Upper lobe of right lung (tissue), 1 donor: ENCODE data around the gene SLCO3A1. TPM values are rescaled to one million over a fixed set of nuclear protein-coding genes. Genes with fewer than 3 reads are reported as not detected.

Source experiments
- ATAC-seq: fragments of 200-7000 bp; cut with Tn5 transposase; one replicate; pipeline ENCODE4 v1.9.1; 2020; ENCODE audit warnings: mild to moderate bottlenecking, moderate library complexity
- DNase-seq: peaks from one replicate; pipeline ENCODE4 v3.0.0-alpha.2; 2020
- H3K27ac ChIP-seq: fragments of 200-600 bp; one replicate; pipeline ENCODE4 v1.8.0; 2022
- H3K27me3 ChIP-seq: fragments of 200-600 bp; one replicate; pipeline ENCODE4 v1.8.0; 2022; ENCODE audit warnings: mild to moderate bottlenecking
- H3K36me3 ChIP-seq: fragments of 200-600 bp; one replicate; pipeline ENCODE4 v1.8.0; 2022
- H3K4me1 ChIP-seq: fragments of 200-600 bp; one replicate; pipeline ENCODE4 v1.8.0; 2022
- H3K4me3 ChIP-seq: fragments of 200-600 bp; one replicate; pipeline ENCODE4 v1.8.0; 2022; ENCODE audit warnings: mild to moderate bottlenecking
- H3K9me3 ChIP-seq: fragments of 200-600 bp; one replicate; pipeline ENCODE4 v1.8.0; 2022
- CTCF ChIP-seq: fragments of 200-600 bp; IDR thresholded peaks from one replicate; pipeline ENCODE4 v1.8.0; 2022; ENCODE audit warnings: antibody characterized with exemption
- intact Hi-C: fragments of 100-400 bp; cut with DNase I; formaldehyde crosslinking; loops from one replicate; pipeline ENCODE4 v1.11.0; 2022
- total RNA-seq: library from RNA; stranded (reverse); fragmentation: NEBNext Ultra II Directional; extraction: Animal tissue kit (Norgen Biotek cat#: 25700); gene quantifications from one replicate; pipeline ENCODE4 v1.2.1, GENCODE V29; 2021
- donor health status: DM: no; HTN: yes; CAD: no; lungs with severe emphysema.

The SLCO3A1 gene
- total RNA-seq, 1 donor from 2014 or later: 50.6 TPM

GRCh38 chr15:91844928-91845327, 8.6 kb upstream of the SLCO3A1 start:
- Histone ChIP-seq H3K4me1 (no peaks in the 10 kb centered on the region), H3K27me3 (no peaks in the 10 kb centered on the region), H3K36me3 (no peaks in the 10 kb centered on the region), H3K27ac (no peak overlapping the region), H3K9me3 (no peaks in the 10 kb centered on the region), H3K4me3 (no peak overlapping the region)
- DNase-seq (no peak), ATAC-seq (no peak)
- no peak for TF ChIP-seq CTCF
- intact Hi-C loops: no loop called here

GRCh38 chr15:91845720-91846119, 7.8 kb upstream of the SLCO3A1 start:
- H3K27ac ChIP-seq: no peak overlapping the region
- H3K27me3 ChIP-seq: no peaks in the 10 kb centered on the region
- no peaks in the 10 kb centered on the region for H3K4me1 ChIP-seq
- TF ChIP-seq CTCF: no peak
- H3K9me3 ChIP-seq: no peaks in the 10 kb centered on the region
- ATAC-seq (no peak), DNase-seq (no peak)
- intact Hi-C loops: no loop called here
- H3K4me3 ChIP-seq: no peak overlapping the region
- no peaks in the 10 kb centered on the region for H3K36me3 ChIP-seq

GRCh38 chr15:91849180-91849579, 4.3 kb upstream of the SLCO3A1 start:
- no peak overlapping the region for H3K27ac ChIP-seq
- TF ChIP-seq CTCF: no peak
- intact Hi-C loops: no loop called here
- no peaks in the 10 kb centered on the region for H3K36me3 ChIP-seq
- DNase-seq (no peak), ATAC-seq (no peak)
- H3K4me1 ChIP-seq: peaks cover 14% of the 10 kb centered on the region
- no peak overlapping the region for H3K4me3 ChIP-seq
- no peaks in the 10 kb centered on the region for H3K9me3 ChIP-seq
- H3K27me3 ChIP-seq: no peaks in the 10 kb centered on the region

GRCh38 chr15:91849749-91850161, 3.8 kb upstream of the SLCO3A1 start:
- peak; percentile 58 for TF ChIP-seq CTCF
- peaks cover 19% of the 10 kb centered on the region for H3K4me1 ChIP-seq

GRCh38 chr15:91852741-91853510, 582 bp upstream of the SLCO3A1 start:
- peak; percentile 65 for TF ChIP-seq CTCF
- no peaks in the 10 kb centered on the region for H3K27me3 ChIP-seq
- ATAC-seq (peak; percentile 87), DNase-seq (peak; percentile 91)
- H3K4me1 ChIP-seq: peaks cover 49% of the 10 kb centered on the region
- no peaks in the 10 kb centered on the region for H3K36me3 ChIP-seq
- intact Hi-C loops: loop anchor here (5.0 kb wide), 1 partner anchor 224 kb away; no protein-coding TSS in a partner anchor
- no peaks in the 10 kb centered on the region for H3K9me3 ChIP-seq
- H3K27ac ChIP-seq: peak overlapping the region; percentile 88
- peak overlapping the region; percentile 77 for H3K4me3 ChIP-seq

More at GRCh38 chr15:91849749-91850161, 3.8 kb upstream of the SLCO3A1 start:
- no peaks in the 10 kb centered on the region for H3K36me3 ChIP-seq
- H3K4me3 ChIP-seq: no peak overlapping the region
- no peaks in the 10 kb centered on the region for H3K9me3 ChIP-seq
- no peak for DNase-seq
- no peak overlapping the region for H3K27ac ChIP-seq
- no peak for ATAC-seq
- intact Hi-C loops: loop anchor here (5.0 kb wide), 1 partner anchor 228 kb away; no protein-coding TSS in a partner anchor
- no peaks in the 10 kb centered on the region for H3K27me3 ChIP-seq
